Stimulated activated effector memory CD8-positive, alpha-beta T cell treated with anti-CD3 and anti-CD28 coated beads, Interleukin-12 subunit alpha, Interleukin-12 subunit beta, amount 100 ng/mL, for 72 hours (primary cell): ENCODE data around the gene PCDHGC3.

Source experiments
- ATAC-seq: fragments of 150-1000 bp; cut with Tn5 transposase; 2 replicates; pipeline ENCODE4 v1.10.0; 2021
- DNase-seq, 2 donors: peaks; one replicate each; pipeline ENCODE4 v3.0.0; 2021 to 2022; ENCODE audit warnings: low spot score in 2 of 2
- H3K27ac Mint-ChIP-seq: one replicate; pipeline ENCODE4 v1.8.0; 2022; ENCODE audit warnings: mild to moderate bottlenecking, mixed read lengths
- H3K36me3 Mint-ChIP-seq: one replicate; pipeline ENCODE4 v1.8.0; 2022; ENCODE audit warnings: mild to moderate bottlenecking, mixed read lengths
- H3K4me1 Mint-ChIP-seq: one replicate; pipeline ENCODE4 v1.8.0; 2022; ENCODE audit warnings: mixed read lengths
- H3K4me3 Mint-ChIP-seq: one replicate; pipeline ENCODE4 v1.8.0; 2022; ENCODE audit warnings: mild to moderate bottlenecking, mixed read lengths
- H3K9me3 Mint-ChIP-seq: one replicate; pipeline ENCODE4 v1.8.0; 2022; ENCODE audit warnings: mixed read lengths

PCDHGC3 gene

DNA sequence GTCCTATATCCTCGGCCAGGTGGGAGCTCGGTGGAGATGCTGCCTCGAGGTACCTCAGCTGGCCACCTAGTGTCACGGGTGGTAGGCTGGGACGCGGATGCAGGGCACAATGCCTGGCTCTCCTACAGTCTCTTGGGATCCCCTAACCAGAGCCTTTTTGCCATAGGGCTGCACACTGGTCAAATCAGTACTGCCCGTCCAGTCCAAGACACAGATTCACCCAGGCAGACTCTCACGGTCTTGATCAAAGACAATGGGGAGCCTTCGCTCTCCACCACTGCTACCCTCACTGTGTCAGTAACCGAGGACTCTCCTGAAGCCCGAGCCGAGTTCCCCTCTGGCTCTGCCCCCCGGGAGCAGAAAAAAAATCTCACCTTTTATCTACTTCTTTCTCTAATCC lies 2.0 kb downstream of the PCDHGC3 start:
- peak overlapping the region; percentile 82 for H3K4me3 Mint-ChIP-seq
- DNase-seq (no peak), ATAC-seq (no peak)
- no peaks in the 10 kb centered on the region for H3K36me3 Mint-ChIP-seq
- H3K27ac Mint-ChIP-seq, result no peak overlapping the region
- H3K4me1 Mint-ChIP-seq, result peaks cover 32% of the 10 kb centered on the region
- no peaks in the 10 kb centered on the region for H3K9me3 Mint-ChIP-seq

DNA sequence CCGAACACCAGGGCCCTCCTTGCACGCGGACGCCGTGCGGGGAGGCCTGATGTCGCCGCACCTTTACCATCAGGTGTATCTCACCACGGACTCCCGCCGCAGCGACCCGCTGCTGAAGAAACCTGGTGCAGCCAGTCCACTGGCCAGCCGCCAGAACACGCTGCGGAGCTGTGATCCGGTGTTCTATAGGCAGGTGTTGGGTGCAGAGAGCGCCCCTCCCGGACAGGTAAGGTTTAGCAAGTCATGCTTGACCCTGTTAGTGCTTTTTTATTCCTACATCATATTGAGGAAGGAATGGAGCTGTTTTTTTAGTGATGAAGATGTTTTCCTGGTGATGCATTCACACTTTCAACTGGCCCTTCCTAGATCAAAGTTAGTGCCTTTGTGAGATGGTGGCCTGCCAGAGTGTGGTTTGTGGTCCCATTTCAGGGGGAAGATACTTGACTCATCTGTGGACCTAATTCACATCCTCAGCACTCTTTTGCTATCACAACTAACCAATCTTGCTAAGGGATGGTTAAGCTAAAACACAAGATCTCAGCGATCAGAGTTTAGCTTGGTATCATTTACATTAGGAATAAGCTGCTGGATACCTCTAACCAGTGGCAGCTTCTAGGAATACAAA lies 2.7 kb downstream of the PCDHGC3 start:
- no peak for DNase-seq
- H3K27ac Mint-ChIP-seq, result no peak overlapping the region
- H3K4me3 Mint-ChIP-seq, result no peak overlapping the region
- ATAC-seq, result peak; percentile 62
- peaks cover 32% of the 10 kb centered on the region for H3K4me1 Mint-ChIP-seq
- no peaks in the 10 kb centered on the region for H3K9me3 Mint-ChIP-seq
- H3K36me3 Mint-ChIP-seq, result no peaks in the 10 kb centered on the region

DNA sequence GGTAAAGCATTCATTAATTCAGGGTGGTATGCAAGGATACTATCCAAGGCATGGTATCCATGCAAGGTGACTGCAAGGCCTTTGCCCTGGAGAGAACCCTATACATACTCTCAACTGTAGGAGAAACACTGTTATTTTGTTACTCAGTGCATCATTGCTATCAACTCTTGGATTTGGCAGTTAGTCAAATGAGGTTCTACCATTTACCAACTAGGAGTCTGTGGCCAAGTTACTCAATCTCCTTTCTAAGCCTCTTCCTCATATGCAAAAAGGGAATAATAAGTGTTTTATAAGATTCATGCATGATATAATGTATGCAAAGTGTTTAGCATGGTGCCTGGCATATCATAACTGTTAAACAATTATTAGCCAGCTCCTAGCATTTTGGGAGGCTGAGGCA lies 4.0 kb downstream of the PCDHGC3 start:
- Mint-ChIP-seq H3K9me3 (no peaks in the 10 kb centered on the region), H3K27ac (no peak overlapping the region), H3K4me3 (no peak overlapping the region), H3K36me3 (no peaks in the 10 kb centered on the region), H3K4me1 (peaks cover 33% of the 10 kb centered on the region)
- no peak for ATAC-seq
- no peak for DNase-seq

DNA sequence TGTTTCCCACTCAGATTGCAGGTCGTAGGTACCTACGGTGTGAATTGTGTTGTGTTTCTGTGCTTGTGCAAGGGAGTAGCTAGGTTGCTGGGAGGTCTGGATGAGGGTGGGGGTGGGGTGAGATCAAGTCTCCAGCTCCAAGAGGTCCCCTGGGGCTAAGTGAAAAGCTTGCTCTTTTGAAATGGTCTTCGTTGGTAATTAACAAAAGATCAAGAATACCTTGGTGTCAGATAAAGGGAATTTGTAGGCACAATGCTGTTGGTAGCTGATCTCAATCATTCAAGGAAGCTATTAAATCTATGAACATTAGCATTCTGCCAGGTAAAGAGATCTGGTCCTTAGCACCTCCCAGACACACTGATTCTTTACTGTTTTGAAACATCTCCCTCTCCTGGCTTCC lies 8.1 kb downstream of the PCDHGC3 start:
- no peaks in the 10 kb centered on the region for H3K36me3 Mint-ChIP-seq
- no peaks in the 10 kb centered on the region for H3K9me3 Mint-ChIP-seq
- DNase-seq, result no peak
- ATAC-seq, result no peak
- H3K4me3 Mint-ChIP-seq, result no peak overlapping the region
- H3K27ac Mint-ChIP-seq, result no peak overlapping the region
- H3K4me1 Mint-ChIP-seq, result peaks cover 13% of the 10 kb centered on the region

DNA sequence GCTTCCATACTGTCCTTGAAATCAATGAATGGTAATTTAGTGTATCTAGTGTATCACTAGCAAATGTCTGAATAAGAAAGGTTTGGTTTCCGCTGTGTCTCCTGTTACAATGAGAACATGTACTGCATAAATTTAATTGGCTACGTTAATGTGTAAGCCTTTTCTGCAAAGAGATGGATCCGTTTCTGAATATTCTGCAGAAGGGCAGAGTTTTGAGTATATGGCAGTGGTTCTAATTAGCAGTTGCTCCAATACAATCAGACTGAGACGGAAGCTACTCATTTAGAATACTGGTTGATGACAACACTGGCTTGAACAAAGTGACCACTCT lies 8.5 kb downstream of the PCDHGC3 start:
- Mint-ChIP-seq H3K4me3 (peak overlapping the region; percentile 41), H3K36me3 (no peaks in the 10 kb centered on the region)

DNA sequence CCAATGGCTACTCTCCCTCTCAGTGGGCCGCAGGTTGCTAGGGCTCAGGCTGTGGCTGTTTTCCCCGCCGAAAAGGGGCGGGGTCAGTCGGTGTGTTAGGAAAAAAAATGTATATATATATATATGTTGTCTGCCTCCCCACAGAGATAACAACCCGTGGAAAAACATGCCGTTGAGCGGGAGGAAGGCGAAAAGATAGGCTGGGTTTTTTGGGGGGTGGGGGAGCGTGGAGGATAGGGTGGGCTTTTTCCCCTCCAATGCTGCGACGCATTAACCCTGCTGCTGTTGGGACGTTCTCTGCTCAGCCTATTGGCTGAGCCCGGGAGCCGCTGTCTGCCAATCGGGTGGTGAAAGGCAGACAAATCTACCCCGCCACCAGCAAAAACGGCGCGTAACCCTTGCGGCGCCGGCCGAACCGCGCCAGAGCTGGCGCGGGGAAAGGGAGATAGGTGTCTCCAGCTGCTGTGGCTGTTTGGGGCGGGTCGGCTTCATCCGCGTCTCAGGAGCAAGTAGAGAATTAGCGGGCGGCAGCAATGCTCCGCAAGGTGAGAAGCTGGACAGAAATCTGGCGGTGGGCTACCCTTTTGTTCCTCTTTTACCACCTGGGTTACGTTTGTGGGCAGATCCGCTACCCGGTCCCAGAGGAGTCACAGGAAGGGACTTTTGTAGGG lies 9.0 kb downstream of the PCDHGC3 start, which contains the start of gene PCDHGC4:
PCDHGC4 (plus strand) TSS at position 390 of the 671 bp plus-strand sequence; CDS start at position 534, 144 bp downstream.
- no peak for ATAC-seq
- H3K4me1 Mint-ChIP-seq, result peaks cover 13% of the 10 kb centered on the region
- no peak within 1 kb of the TSS for H3K27ac Mint-ChIP-seq
- DNase-seq, result no peak
- H3K4me3 Mint-ChIP-seq, result peak within 1 kb of the TSS; percentile 41
- no peaks in the 10 kb centered on the region for H3K36me3 Mint-ChIP-seq
- no peaks in the 10 kb centered on the region for H3K9me3 Mint-ChIP-seq

More for the DNA sequence above, 8.5 kb downstream of the PCDHGC3 start:
- ATAC-seq (no peak), DNase-seq (no peak)
- H3K27ac Mint-ChIP-seq, result no peak overlapping the region
- H3K9me3 Mint-ChIP-seq, result no peaks in the 10 kb centered on the region
- H3K4me1 Mint-ChIP-seq, result peaks cover 13% of the 10 kb centered on the region

DNA sequence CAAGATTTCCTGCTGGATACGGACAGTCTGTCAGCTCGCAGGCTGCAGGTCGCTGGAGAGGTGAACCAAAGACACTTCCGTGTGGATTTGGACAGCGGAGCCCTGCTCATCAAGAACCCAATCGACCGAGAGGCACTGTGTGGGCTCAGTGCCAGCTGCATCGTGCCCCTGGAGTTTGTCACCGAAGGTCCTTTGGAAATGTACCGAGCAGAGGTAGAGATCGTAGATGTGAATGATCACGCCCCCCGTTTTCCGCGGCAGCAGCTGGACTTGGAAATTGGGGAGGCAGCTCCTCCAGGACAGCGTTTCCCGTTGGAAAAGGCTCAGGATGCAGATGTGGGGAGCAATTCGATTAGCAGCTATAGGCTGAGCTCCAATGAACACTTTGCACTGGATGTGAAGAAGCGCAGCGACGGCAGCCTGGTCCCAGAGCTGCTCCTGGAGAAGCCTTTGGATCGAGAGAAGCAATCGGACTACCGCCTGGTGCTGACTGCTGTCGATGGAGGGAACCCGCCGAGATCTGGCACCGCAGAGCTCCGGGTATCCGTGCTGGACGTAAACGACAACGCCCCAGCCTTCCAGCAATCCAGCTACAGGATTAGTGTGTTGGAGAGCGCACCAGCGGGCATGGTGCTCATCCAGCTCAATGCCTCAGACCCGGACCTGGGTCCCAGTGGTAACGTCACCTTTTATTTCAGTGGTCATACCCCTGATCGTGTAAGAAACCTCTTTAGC lies 9.7 kb downstream of the PCDHGC3 start:
- ATAC-seq, result no peak
- Mint-ChIP-seq H3K4me3 (peak overlapping the region; percentile 41), H3K9me3 (no peaks in the 10 kb centered on the region), H3K4me1 (peaks cover 13% of the 10 kb centered on the region), H3K27ac (no peak overlapping the region), H3K36me3 (no peaks in the 10 kb centered on the region)
- no peak for DNase-seq

DNA sequence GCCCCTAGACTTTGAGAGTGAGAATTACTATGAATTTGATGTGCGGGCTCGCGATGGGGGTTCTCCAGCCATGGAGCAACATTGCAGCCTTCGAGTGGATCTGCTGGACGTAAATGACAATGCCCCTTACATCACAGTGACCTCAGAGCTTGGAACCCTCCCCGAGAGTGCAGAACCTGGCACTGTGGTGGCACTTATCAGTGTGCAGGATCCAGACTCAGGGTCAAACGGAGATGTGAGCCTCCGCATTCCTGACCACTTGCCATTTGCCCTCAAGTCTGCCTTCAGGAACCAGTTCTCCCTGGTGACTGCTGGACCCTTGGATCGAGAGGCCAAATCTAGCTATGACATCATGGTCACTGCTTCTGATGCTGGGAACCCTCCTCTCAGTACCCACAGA lies 10.3 kb downstream of the PCDHGC3 start:
- no peaks in the 10 kb centered on the region for H3K36me3 Mint-ChIP-seq
- H3K27ac Mint-ChIP-seq, result no peak overlapping the region
- H3K4me1 Mint-ChIP-seq, result peaks cover 17% of the 10 kb centered on the region
- H3K9me3 Mint-ChIP-seq, result no peaks in the 10 kb centered on the region
- no peak overlapping the region for H3K4me3 Mint-ChIP-seq
- DNase-seq, result no peak
- ATAC-seq, result no peak

DNA sequence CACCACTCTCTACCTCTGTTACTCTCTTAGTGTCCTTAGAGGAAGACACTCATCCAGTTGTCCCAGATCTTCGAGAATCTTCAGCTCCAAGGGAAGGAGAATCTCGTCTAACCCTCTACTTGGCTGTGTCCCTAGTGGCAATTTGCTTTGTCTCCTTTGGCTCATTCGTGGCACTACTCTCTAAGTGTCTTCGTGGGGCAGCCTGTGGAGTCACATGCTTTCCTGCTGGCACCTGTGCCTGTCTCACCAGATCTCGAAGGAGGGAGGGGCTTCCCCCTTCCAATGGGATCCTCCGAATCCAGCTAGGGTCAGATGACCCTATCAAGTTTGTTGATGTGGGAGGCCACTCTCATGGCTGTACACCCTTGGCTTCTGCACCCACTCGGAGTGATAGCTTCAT lies 11.4 kb downstream of the PCDHGC3 start:
- Mint-ChIP-seq H3K4me1 (peaks cover 20% of the 10 kb centered on the region), H3K9me3 (no peaks in the 10 kb centered on the region), H3K27ac (no peak overlapping the region), H3K4me3 (no peak overlapping the region), H3K36me3 (no peaks in the 10 kb centered on the region)
- ATAC-seq (no peak), DNase-seq (no peak)

DNA sequence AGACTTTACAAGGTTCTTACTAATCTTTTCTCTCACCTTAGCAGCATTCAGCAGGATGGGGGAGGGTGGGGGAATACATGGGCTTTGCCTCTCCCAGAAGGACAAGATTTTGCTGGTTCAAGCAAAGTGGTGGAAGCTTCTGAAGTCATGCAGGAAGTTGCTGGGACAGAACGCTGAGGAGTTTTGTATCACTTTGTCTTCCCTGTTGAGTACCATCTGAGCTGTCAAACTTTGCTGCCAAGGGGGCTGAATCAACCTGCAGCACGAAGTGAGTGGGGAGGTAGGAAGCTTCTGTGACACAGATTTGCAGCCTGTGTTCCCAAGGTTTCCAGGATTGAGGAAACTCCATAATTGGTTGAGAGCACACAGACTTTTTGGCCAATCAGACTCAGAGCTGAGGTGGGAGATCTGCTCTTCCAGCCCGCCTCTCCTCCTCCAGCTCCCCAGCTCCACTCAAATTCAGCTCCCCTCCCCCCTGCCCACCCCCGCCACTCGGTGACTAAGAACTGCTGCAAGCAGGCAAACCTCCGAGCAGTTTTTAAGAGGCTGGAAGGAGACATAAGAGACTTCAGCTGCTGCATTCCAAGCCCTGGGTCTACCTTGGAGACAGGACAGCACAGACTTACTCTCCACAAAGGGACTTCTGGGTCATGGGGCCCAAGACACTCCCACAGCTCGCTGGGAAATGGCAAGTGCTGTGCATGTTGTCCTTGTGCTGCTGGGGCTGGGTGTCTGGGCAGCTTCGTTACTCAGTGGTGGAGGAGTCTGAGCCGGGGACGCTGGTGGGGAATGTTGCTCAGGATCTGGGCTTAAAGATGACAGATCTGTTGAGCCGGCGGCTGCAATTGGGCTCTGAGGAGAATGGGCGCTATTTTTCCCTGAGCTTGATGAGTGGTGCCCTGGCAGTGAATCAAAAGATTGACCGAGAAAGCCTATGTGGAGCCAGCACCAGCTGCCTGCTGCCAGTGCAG lies 13.1 kb downstream of the PCDHGC3 start, which contains the start of gene PCDHGC5:
PCDHGC5 (plus strand) TSS at position 491 of the 971 bp plus-strand sequence; CDS start at position 651, 160 bp downstream.
- DNase-seq (no peak), ATAC-seq (no peak)
- no peak within 1 kb of the TSS for H3K27ac Mint-ChIP-seq
- no peaks in the 10 kb centered on the region for H3K36me3 Mint-ChIP-seq
- no peak within 1 kb of the TSS for H3K4me3 Mint-ChIP-seq
- peaks cover 28% of the 10 kb centered on the region for H3K4me1 Mint-ChIP-seq
- H3K9me3 Mint-ChIP-seq, result no peaks in the 10 kb centered on the region

DNA sequence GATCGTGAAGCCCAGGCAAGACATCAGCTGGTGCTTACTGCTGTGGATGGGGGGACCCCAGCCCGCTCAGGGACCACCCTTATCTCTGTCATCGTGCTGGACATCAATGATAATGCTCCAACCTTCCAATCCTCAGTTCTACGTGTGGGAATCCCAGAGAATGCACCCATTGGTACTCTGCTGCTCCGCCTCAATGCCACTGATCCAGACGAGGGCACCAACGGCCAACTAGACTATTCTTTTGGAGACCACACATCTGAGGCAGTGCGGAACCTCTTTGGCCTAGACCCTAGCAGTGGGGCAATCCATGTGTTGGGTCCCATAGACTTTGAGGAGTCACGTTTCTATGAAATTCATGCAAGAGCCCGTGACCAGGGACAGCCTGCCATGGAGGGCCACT lies 14.1 kb downstream of the PCDHGC3 start:
- ATAC-seq (no peak), DNase-seq (no peak)
- peaks cover 30% of the 10 kb centered on the region for H3K4me1 Mint-ChIP-seq
- H3K4me3 Mint-ChIP-seq, result no peak overlapping the region
- H3K9me3 Mint-ChIP-seq, result no peaks in the 10 kb centered on the region
- no peak overlapping the region for H3K27ac Mint-ChIP-seq
- no peaks in the 10 kb centered on the region for H3K36me3 Mint-ChIP-seq

DNA sequence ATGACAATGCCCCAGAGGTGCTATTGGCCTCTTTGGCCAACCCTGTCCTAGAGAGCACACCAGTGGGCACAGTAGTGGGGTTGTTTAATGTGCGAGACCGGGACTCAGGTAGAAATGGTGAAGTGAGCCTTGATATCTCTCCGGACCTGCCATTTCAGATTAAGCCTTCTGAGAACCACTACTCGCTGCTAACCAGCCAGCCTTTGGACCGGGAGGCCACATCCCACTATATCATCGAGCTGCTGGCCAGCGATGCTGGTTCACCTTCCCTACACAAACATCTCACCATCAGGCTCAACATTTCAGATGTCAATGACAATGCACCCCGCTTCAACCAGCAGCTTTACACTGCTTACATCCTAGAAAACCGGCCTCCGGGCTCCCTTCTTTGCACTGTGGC lies 14.5 kb downstream of the PCDHGC3 start:
- Mint-ChIP-seq H3K4me3 (no peak overlapping the region), H3K4me1 (peaks cover 29% of the 10 kb centered on the region), H3K27ac (no peak overlapping the region), H3K36me3 (no peaks in the 10 kb centered on the region), H3K9me3 (no peaks in the 10 kb centered on the region)
- ATAC-seq, result no peak
- no peak for DNase-seq

DNA sequence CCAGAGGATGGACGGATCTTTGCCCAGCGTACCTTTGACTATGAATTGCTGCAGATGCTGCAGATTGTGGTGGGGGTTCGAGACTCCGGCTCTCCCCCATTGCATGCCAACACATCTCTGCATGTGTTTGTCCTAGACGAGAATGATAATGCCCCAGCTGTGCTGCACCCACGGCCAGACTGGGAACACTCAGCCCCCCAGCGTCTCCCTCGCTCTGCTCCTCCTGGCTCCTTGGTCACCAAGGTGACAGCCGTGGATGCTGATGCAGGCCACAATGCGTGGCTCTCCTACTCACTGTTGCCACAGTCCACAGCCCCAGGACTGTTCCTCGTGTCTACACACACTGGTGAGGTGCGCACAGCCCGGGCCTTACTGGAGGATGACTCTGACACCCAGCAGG lies 15.0 kb downstream of the PCDHGC3 start:
- no peaks in the 10 kb centered on the region for H3K36me3 Mint-ChIP-seq
- H3K9me3 Mint-ChIP-seq, result no peaks in the 10 kb centered on the region
- DNase-seq (no peak), ATAC-seq (no peak)
- no peak overlapping the region for H3K27ac Mint-ChIP-seq
- peaks cover 32% of the 10 kb centered on the region for H3K4me1 Mint-ChIP-seq
- H3K4me3 Mint-ChIP-seq, result no peak overlapping the region

DNA sequence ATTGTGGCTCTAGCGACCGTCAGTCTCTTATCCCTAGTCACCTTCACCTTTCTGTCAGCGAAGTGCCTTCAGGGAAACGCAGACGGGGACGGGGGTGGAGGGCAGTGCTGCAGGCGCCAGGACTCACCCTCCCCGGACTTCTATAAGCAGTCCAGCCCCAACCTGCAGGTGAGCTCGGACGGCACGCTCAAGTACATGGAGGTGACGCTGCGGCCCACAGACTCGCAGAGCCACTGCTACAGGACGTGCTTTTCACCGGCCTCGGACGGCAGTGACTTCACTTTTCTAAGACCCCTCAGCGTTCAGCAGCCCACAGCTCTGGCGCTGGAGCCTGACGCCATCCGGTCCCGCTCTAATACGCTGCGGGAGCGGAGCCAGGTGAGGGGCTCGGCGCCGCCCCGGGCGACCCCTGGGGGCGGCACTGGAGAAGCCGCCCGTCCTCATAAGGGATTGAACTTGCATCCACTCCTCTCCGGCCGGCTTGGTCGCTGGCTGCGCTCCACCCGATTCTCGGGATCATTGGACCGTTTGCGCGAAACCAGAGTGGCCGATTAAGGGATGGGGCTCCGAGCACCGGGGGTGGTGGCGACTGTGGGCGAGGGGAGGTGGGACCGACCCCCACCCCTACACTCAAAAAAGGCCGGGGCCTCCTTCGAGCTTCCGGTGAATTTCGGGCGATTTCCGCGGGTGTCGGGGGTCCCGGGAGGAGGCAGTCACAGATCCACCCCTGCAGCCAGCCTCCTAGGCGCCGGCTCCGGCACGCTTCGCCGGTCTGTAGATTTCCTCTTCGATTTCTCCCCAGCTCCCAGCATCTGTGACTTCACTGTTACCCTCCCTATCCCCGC lies 15.8 kb downstream of the PCDHGC3 start:
- peak overlapping the region; percentile 67 for H3K4me3 Mint-ChIP-seq

More for the DNA sequence above, 15.8 kb downstream of the PCDHGC3 start:
- no peak overlapping the region for H3K27ac Mint-ChIP-seq
- peaks cover 31% of the 10 kb centered on the region for H3K4me1 Mint-ChIP-seq
- no peak for DNase-seq
- no peak for ATAC-seq
- H3K36me3 Mint-ChIP-seq, result no peaks in the 10 kb centered on the region
- no peaks in the 10 kb centered on the region for H3K9me3 Mint-ChIP-seq
